Hematopoietic multipotent progenitor cell (in vitro differentiated cells): ENCODE measurements around the gene CHPT1. TPM values are rescaled to one million over a fixed set of nuclear protein-coding genes. Genes with fewer than 3 reads are reported as not detected.
"Not testable (repeated sequence)": the region's sequence is repeated elsewhere in the genome, so short reads cannot be mapped to it uniquely, and the experiment has no call there.

Source experiments
- DNase-seq, 3 donors: peaks; one replicate each; pipeline ENCODE4 v3.0.0-alpha.2; 2011 to 2015; ENCODE audit warnings: low read depth in 2 of 3, low spot score in 2 of 3
- total RNA-seq: library from RNA; depleted of rRNA; stranded (reverse); fragments of >200 nt; gene quantifications from one replicate; pipeline ENCODE4 v1.2.3, GENCODE V29; 2012

The CHPT1 gene
- total RNA-seq, 1 donor = 23.4 TPM

DNA sequence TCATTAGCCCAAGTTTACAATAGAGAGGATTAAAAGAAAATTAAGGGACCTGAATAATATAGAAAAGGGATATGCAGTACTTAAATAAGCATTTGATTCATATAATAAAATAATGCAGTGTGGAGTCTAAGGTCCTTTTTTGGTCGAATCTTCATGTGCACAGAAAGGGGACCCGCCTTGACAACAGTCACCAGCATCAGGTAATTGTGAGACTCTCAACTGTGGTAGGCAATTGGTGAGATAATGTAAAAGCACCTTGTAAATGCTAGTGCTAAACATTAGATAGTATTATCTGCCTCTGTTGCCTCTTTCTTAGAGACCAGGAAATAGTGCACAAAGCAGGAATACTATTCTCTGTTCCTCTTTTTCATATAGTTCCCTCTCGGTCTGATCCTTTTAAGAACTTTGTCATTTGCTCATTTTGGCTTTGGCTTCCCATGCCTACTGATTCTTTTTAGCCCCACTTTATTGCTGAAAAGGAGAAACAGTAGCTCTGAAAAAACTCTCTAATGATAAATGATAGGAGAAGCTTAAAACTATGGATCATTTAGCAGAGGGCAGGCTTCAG, 17.5 kb downstream of the CHPT1 start:
- no peak for DNase-seq

- no peak for DNase-seq
These were observed 22.1 kb downstream of the CHPT1 start for GRCh38 chr12:101719566-101719965.

- no peak for DNase-seq
These were observed 22.7 kb downstream of the CHPT1 start for GRCh38 chr12:101720118-101720517.

GRCh38 chr12:101722392-101722791, 25.0 kb downstream of the CHPT1 start:
- no peak for DNase-seq

DNA sequence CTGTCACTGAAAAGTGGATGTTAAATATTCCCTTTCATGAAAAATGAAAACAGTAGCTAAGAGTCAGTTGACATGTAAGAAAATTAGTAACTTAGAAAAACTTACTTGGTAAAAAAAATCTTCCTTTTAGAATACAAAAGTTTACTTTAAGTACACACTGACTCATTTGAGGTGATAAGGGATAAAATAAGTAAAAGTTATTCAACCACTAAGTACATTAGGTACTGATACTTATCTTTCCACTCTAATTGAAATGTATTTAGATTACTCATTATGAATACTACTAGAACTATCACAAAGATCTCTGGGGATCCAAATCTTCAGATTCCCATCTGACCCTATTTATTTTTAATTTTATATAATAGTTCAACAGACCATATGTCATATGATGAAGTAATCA, 29.7 kb downstream of the CHPT1 start:
- no peak for DNase-seq

DNA sequence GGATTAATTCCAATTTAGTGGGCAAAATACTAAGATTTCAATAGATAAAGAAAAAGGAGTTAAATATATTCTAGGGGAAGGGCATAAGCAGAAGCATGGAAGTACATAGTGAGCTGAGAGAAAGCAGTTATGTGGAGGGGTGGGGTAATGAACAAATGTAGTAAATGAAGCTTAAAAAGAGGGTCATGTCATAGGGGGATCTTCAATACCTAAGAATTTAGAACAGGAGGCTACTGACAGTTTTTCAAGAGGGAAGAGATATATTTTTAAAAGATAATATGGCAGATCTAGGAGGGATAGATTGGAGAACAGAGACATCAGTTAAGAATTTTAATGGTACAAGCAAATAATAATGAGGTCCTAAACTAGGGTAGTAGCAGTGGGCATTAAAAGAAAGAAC, 32.4 kb downstream of the CHPT1 start:
- no peak for DNase-seq

GRCh38 chr12:101732318-101732717, 34.9 kb downstream of the CHPT1 start:
- no peak for DNase-seq

- DNase-seq = no peak
These were observed 35.7 kb downstream of the CHPT1 start for GRCh38 chr12:101733166-101733565.

GRCh38 chr12:101734482-101734881, 37.0 kb downstream of the CHPT1 start:
- DNase-seq = not testable (repeated sequence)

- DNase-seq = no peak
These were observed 40.0 kb downstream of the CHPT1 start for GRCh38 chr12:101737476-101737875.

DNA sequence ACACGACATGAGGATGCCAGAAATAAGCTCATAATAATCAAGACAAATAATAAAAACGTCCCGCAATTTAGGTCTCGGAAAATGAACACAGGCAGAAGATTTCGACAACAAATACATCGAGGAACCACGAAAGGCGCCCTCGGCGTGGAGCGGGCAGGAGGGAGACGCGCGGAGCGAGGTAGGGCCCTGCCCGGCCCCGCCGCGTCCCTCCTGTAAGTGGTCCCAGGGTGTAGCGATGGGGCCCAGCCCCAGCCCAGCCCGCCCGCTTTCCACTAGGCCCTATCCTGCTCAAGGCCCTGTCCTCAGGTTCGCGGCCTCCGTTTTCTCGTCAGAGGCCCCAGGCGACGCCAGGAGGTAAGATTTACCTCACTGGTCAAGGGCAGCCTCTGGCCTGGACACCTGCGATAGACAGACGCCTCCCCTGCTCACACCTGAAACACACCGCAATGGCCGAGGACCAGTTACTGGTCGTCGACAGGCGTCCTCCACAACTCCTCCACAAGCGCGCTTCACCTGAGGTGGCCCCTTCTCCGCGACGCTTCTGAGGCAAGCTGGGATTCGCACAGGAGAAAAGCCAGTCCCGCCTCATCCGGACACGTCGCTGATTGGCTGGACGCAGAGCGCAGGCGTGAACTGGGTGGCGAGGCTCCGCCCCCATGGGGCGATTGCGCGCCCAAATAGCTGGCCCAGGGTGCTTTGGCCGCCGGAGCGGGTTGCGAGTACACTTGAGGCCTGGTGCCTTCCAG, 41.7 kb downstream of the CHPT1 start, which contains the start of gene SYCP3:
SYCP3 (minus strand) TSS at position 543 of the 746 bp plus-strand sequence. CDS start 1,527 bp downstream, outside the sequence.
- DNase-seq = no peak

DNA sequence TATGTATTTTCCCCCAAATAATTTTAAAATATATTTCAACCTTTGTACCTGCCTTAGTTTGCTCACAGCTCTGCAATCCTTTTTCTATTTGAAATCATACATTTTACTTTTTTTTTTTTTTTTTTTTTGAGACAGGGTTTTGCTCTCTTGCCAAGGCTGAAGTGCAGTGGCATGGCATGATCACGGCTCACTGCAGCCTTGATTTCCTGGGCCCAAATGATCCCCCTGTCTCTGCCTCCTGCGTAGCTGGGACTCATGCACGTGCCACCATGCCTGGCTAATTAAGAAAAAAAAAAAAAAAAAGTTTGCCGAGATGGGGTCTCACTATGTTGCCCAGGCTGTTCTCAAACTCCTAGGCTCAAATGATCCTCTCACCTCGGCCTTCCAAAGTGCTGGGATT, 43.1 kb downstream of the CHPT1 start:
- DNase-seq = no peak

DNA sequence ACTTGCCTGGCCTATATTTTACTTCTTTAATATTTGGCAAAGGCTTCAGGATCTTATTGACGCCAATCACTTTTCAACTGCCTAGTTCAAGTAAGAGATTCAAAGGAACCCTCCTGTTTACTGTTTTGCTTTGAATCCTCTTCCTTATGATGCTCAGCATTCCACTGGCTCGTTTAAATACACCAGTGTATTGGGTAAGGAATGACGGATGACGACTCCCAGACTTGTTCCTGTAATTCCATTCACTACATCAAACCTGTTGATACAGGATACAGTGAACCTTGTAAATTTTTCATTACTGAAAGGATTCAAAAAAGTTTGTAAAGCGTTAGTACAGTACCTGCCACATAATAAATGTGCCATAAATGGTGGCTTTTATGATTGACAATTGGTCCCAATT, 43.5 kb downstream of the CHPT1 start:
- no peak for DNase-seq

- DNase-seq = no peak
These were observed 45.8 kb downstream of the CHPT1 start for GRCh38 chr12:101743242-101743641.

GRCh38 chr12:101743724-101744472, 46.5 kb downstream of the CHPT1 start:
- DNase-seq = peak in 2 of 3 donors; percentile 13 to 34

DNA sequence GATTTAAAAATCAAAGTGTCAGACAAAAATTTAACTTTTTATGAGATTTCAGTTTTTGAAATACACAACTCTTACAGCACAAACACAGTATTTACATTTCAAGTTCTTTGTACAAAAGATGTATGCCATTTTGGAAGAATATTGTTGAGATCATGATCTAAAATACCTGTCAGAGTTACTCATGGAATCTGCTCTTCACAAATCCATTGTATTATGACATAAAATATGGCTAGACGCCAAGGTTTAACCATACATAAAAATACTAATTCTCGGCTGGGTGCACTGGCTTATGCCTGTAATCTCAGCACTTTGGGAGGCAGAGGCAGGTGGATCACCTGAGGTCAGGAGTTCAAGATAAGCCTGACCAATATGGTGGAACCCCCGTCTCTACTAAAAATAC, 48.0 kb downstream of the CHPT1 start:
- DNase-seq = no peak

- no peak for DNase-seq
These were observed 48.8 kb downstream of the CHPT1 start for GRCh38 chr12:101746196-101746595.

GRCh38 chr12:101746661-101747060, 49.2 kb downstream of the CHPT1 start:
- DNase-seq = no peak

DNA sequence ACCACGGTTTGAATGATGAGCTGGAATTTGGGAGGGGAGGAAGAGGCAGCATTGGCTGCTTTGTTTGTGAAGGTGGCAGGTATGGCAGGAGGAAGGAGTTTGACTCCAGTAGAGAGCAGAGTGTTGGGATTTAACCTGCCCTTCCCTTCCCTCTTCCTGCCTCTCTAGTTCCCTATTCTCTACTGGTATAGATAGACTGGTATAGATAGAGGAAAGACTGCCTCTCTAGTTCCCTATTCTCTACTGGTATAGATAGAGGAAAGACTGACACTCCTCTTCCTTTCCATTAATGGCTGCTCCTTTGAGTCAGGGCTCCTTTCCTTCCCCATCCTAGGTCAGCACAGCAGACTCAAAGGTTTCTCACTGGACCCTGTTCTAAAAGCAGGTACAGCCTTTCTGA, 50.3 kb downstream of the CHPT1 start:
- no peak for DNase-seq

DNA sequence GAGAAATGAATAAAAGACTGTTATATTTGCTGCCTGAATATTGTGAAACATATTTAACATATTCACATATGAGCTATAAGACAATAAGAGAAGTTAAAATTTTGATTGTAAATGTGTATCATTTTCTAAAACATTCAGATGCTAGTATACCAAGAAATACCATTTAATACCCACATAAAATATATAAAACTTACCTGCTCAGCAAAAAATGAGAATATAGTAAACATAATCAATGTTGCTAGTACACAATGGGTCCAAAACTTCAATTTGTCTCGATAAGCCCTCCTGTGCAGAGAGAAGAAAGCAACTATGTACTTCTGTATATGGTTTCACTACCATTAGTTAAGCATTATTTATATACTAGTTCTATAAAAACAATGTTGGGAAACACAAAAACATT, 51.5 kb downstream of the CHPT1 start:
- DNase-seq = no peak

DNA sequence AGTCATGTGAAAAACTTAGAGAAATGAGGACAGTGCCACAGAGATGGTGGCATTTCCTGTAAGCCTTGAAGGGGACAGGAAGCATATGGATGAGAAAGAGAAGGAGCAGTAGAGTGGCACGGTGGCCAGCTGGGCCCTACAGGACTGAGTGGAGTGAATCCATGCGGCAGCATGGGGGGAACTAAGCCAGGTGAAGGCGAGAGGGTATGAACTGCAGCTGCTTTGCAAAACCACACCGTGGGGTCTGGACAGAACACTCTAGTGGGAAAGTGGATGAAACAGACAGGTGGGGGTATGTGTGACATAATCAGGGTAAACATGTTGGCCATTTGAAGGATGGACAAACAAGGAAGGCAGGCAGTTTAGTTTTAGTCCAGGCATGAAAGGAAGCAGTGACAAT, 52.2 kb downstream of the CHPT1 start:
- no peak for DNase-seq

DNA sequence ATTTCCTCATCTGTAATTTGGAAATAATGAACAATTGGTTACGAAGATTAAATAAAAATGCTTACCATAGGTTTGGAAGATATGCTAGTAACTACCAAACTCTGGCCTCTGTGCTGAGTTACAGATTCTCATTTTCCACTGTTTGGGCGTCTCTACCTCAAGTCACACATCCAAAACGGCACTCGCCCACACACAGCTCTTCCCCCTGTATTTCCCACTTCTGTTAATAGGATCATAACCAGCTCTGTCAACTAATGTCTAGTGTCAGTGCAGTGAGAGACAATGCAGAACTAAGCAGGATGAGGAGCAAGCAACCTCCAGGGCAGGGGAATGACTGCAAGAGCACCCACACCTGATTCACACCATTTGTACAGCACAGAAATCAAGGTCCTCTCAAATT, 52.7 kb downstream of the CHPT1 start:
- DNase-seq = no peak
